Pancreas (tissue), 10 donors: ENCODE results near the gene HOXB5. TPM values are rescaled to one million over a fixed set of nuclear protein-coding genes. Genes with fewer than 3 reads are reported as not detected.

Experiments used
- ATAC-seq, 4 donors: fragments of 200-7000 bp; cut with Tn5 transposase; one replicate each; pipeline versions ENCODE4 v1.8.0 to v1.9.1; 2020; ENCODE audit warnings: mild to moderate bottlenecking in 4 of 4, moderate library complexity in 4 of 4
- DNase-seq, 6 donors: peaks; one replicate each; pipeline ENCODE4 v3.0.0-alpha.2; 2020
- FAIRE-seq: peaks from 2 replicates; lab custom pipeline; 2012; peaks lifted over from hg19 to GRCh38; lab: Jason Lieb, UNC
- H3K27ac ChIP-seq, 4 donors: fragments of 200-600 bp; sonication (generic); 1 replicate in 3 of 4; 2 replicates in 1 of 4; pipeline versions ENCODE4 v1.5.0 to v1.8.0; 2020
- H3K27me3 ChIP-seq, 4 donors: fragments of 200-600 bp; one replicate each; pipeline ENCODE4 v1.8.0; 2021
- H3K36me3 ChIP-seq, 3 donors: fragments of 200-600 bp; sonication (generic) in 1 of 3; one replicate each; pipeline versions ENCODE4 v1.5.0 to v1.8.0; 2020 to 2021
- H3K4me1 ChIP-seq, 3 donors: fragments of 200-600 bp; one replicate each; pipeline ENCODE4 v1.8.0; 2021
- H3K4me3 ChIP-seq, 4 donors: fragments of 200-600 bp; sonication (generic) in 2 of 4; one replicate each; pipeline versions ENCODE4 v1.5.0 to v1.8.0; 2020 to 2021
- H3K9me3 ChIP-seq, 4 donors: fragments of 200-600 bp; one replicate each; pipeline ENCODE4 v1.8.0; 2021
- CTCF ChIP-seq, 4 donors: fragments of 200-600 bp; sonication (generic) in 3 of 4; IDR thresholded peaks; one replicate each; pipeline versions ENCODE4 v1.5.0 to v1.8.0; 2021; ENCODE audit warnings: antibody characterized with exemption in 4 of 4
- WGBS, 2 donors: extraction: QIAGEN DNeasy Blood & Tissue Kit; methylation state at CpG; one replicate each; pipeline ENCODE4 v1.1.7; 2013; 5-methylcytosine and 5-hydroxymethylcytosine counted together
- intact Hi-C, 3 donors: fragments of 100-400 bp; cut with DNase I; formaldehyde crosslinking; loops; one replicate each; pipeline versions ENCODE4 v1.11.1 to v1.14.2; 2022
- polyA plus RNA-seq, 2 donors: library from polyadenylated mRNA; stranded (reverse); fragments of 200-250 nt; gene quantifications; one replicate each; pipeline ENCODE4 v1.2.3, GENCODE V29; 2013
- total RNA-seq, 6 donors: library from RNA; stranded (reverse); fragmentation: NEBNext Ultra II Directional in 4 of 6; extraction: Animal tissue kit (Norgen Biotek cat#: 25700) in 4 of 6; gene quantifications; one replicate each; pipeline versions ENCODE4 v1.2.1 to v1.2.4, GENCODE V29; 2021 to 2023
- donor health status: healthy with polysubstance abuse.
- donor health status: DM: no; HTN: no; CAD: no; lungs with moderate emphysema.
- donor health status: DM: no; HTN: no; CAD: no.
- donor health status: control.
- donor health status: control.
- donor health status: Bipolar disorder and iron deficiency.
- donor health status: DM: yes; HTN: yes; CAD: no.
- donor health status: DM: no; HTN: no; CAD: no.
- donor health status: DM: no; HTN: no; CAD: no.
- donor health status: DM: yes; HTN: yes; CAD: no.

Gene HOXB5
- total and polyA plus RNA-seq, 8 donors: 0.19 to 1.0 (median 0.38) TPM

GRCh38 chr17:48615047-48615962, 21.7 kb upstream of the HOXB5 start, which contains the start of gene HOXB8:
HOXB8 (minus strand) TSS chr17:48615292; CDS start chr17:48614704, 588 bp downstream.
- H3K4me1 ChIP-seq: peaks cover 0 to 3% (median 0%) of the 10 kb centered on the region in 3 donors
- WGBS, 2 donors: 13 to 16% methylated on average over 41 of the region's 41 CpGs
- ATAC-seq (no peak), FAIRE-seq (no peak), DNase-seq (no peak)
- no peak for TF ChIP-seq CTCF (IDR thresholded peaks at IDR 0.05)
- H3K36me3 ChIP-seq: no peaks in the 10 kb centered on the region
- H3K27ac ChIP-seq: no peak within 1 kb of the TSS
- peaks cover 9 to 69% (median 21%) of the 10 kb centered on the region in 4 donors for H3K27me3 ChIP-seq
- intact Hi-C loops: loop anchor here in 1 of 3 donors (10.0 kb wide), 1 partner anchor 471 kb away; no protein-coding TSS in a partner anchor
- H3K4me3 ChIP-seq: no peak within 1 kb of the TSS
- no peaks in the 10 kb centered on the region for H3K9me3 ChIP-seq

GRCh38 chr17:48613862-48614694, 20.5 kb upstream of the HOXB5 start:
- H3K27me3 ChIP-seq: peaks cover 4 to 66% (median 18%) of the 10 kb centered on the region in 4 donors
- no peak overlapping the region for H3K27ac ChIP-seq
- no peaks in the 10 kb centered on the region for H3K9me3 ChIP-seq
- peaks cover 0 to 5% (median 0%) of the 10 kb centered on the region in 3 donors for H3K4me1 ChIP-seq
- ATAC-seq: no peak
- TF ChIP-seq CTCF (IDR thresholded peaks at IDR 0.05): no peak
- H3K4me3 ChIP-seq: no peak overlapping the region
- intact Hi-C loops: loop anchor here in 1 of 3 donors (10.0 kb wide), 1 partner anchor 469 kb away; no protein-coding TSS in a partner anchor
- WGBS, 2 donors: 11% methylated on average over 46 to 55 of the region's 55 CpGs
- DNase-seq: peak in 1 of 6 donors; percentile 65
- FAIRE-seq: no peak
- H3K36me3 ChIP-seq: no peaks in the 10 kb centered on the region

DNA sequence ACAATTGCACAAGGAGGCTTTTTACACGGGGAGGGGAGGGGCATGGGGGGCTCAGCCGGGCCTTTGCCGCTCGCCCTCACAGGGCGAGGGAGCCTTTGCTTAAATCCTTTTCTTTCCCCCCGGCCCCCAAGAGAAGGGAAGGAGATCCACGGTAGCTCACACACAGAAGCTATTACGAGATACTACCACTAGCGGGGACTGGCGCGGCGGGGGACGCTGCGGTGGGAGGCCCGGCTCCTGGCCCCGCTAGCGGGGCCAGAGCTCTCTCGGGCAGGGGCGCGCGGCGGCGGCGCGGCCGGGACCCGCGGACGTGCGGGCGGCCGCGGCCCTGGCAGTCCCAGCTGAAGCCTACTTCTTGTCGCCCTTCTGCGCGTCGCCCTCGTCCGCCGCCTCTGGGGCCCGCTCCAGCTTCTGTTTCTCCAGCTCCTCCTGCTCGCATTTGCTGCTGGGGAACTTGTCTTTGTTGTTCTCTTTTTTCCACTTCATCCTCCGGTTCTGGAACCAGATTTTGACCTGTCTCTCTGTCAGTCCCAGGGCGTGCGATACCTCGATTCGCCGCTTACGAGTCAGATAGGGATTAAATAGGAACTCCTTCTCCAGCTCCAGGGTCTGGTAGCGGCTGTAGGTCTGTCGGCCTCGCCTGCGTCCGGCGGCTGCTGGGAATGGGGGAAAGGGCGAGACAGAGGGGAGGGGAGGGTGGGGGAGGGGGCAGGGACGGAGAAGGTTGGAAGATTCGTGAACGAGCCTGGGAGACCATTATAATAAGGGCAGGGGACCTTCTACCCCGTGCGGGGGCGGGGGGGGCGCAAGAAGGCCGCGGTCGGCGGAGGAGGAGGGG, 19.5 kb upstream of the HOXB5 start:
- ATAC-seq (peak in 3 of 4 donors; percentile 33 to 56 (median 40)), DNase-seq (peak in 2 of 6 donors; percentile 54 to 66), FAIRE-seq (no peak)
- 5% methylated on average over 66 to 67 of the region's 67 CpGs for WGBS, 2 donors
- Histone ChIP-seq H3K27ac (no peak overlapping the region), H3K9me3 (no peaks in the 10 kb centered on the region), H3K27me3 (peaks cover 3 to 65% (median 16%) of the 10 kb centered on the region in 4 donors), H3K4me1 (peaks cover 0 to 5% (median 0%) of the 10 kb centered on the region in 3 donors), H3K4me3 (peak overlapping the region in 1 of 4 donors; percentile 14), H3K36me3 (no peaks in the 10 kb centered on the region)
- TF ChIP-seq CTCF (IDR thresholded peaks at IDR 0.05): no peak
- intact Hi-C loops: loop anchor here in 1 of 3 donors (10.0 kb wide), 1 partner anchor 468 kb away; no protein-coding TSS in a partner anchor

GRCh38 chr17:48612456-48612853, 18.9 kb upstream of the HOXB5 start:
- Histone ChIP-seq H3K4me3 (peak overlapping the region in 1 of 4 donors; percentile 14), H3K27ac (no peak overlapping the region), H3K9me3 (no peaks in the 10 kb centered on the region), H3K27me3 (peaks cover 0 to 65% (median 13%) of the 10 kb centered on the region in 4 donors), H3K4me1 (peaks cover 0 to 5% (median 0%) of the 10 kb centered on the region in 3 donors), H3K36me3 (no peaks in the 10 kb centered on the region)
- DNase-seq: no peak
- 8% methylated on average over 15 of the region's 15 CpGs for WGBS, 2 donors
- no peak for TF ChIP-seq CTCF (IDR thresholded peaks at IDR 0.05)
- no peak for ATAC-seq
- no peak for FAIRE-seq
- intact Hi-C loops: loop anchor here in 1 of 3 donors (10.0 kb wide), 1 partner anchor 468 kb away; no protein-coding TSS in a partner anchor
